GM18498 (cell line): Measurements from ENCODE around the gene PTPRN2.

Experiments
- ATAC-seq: cut with Tn5 transposase; IDR thresholded peaks from one replicate; pipeline ENCODE4 v1.9.1; 2021; ENCODE audit warnings: mild to moderate bottlenecking, moderate library complexity; ENCODE audit not compliant: unreplicated experiment

The PTPRN2 gene

GRCh38 chr7:157690058-157690832 lies 897.4 kb downstream of the PTPRN2 start:
- ATAC-seq: no peak

GRCh38 chr7:157689269-157690057 lies 898.2 kb downstream of the PTPRN2 start:
- no peak for ATAC-seq

GRCh38 chr7:157688533-157689268 lies 898.9 kb downstream of the PTPRN2 start:
- ATAC-seq: no peak

GRCh38 chr7:157687845-157688532 lies 899.6 kb downstream of the PTPRN2 start:
- no peak for ATAC-seq

GRCh38 chr7:157687158-157687557 lies 900.5 kb downstream of the PTPRN2 start:
- no peak for ATAC-seq

- ATAC-seq: no peak
Observed at GRCh38 chr7:157686285-157686894, 901.2 kb downstream of the PTPRN2 start.

GRCh38 chr7:157685430-157686284 lies 902.0 kb downstream of the PTPRN2 start:
- ATAC-seq: no peak

GRCh38 chr7:157684909-157685429 lies 902.7 kb downstream of the PTPRN2 start:
- ATAC-seq: no peak

GRCh38 chr7:157684157-157684908 lies 903.3 kb downstream of the PTPRN2 start:
- ATAC-seq: no peak

- no peak for ATAC-seq
Observed at GRCh38 chr7:157683747-157684156, 903.9 kb downstream of the PTPRN2 start.

- no peak for ATAC-seq
Observed at GRCh38 chr7:157682946-157683746, 904.5 kb downstream of the PTPRN2 start.

- ATAC-seq: no peak
Observed at GRCh38 chr7:157682064-157682945, 905.3 kb downstream of the PTPRN2 start.

GRCh38 chr7:157679607-157680006 lies 908.0 kb downstream of the PTPRN2 start:
- no peak for ATAC-seq

- ATAC-seq: no peak
Observed at GRCh38 chr7:157678501-157678900, 909.1 kb downstream of the PTPRN2 start.

- ATAC-seq: no peak
Observed at GRCh38 chr7:157676456-157677255, 911.0 kb downstream of the PTPRN2 start.

- ATAC-seq: no peak
Observed at GRCh38 chr7:157676001-157676400, 911.6 kb downstream of the PTPRN2 start.
